Measurements from ENCODE around the gene AGAP5.
"Not testable (repeated sequence)": the region's sequence is repeated elsewhere in the genome, so short reads cannot be mapped to it uniquely, and the experiment has no call there.

The AGAP5 gene

DNA sequence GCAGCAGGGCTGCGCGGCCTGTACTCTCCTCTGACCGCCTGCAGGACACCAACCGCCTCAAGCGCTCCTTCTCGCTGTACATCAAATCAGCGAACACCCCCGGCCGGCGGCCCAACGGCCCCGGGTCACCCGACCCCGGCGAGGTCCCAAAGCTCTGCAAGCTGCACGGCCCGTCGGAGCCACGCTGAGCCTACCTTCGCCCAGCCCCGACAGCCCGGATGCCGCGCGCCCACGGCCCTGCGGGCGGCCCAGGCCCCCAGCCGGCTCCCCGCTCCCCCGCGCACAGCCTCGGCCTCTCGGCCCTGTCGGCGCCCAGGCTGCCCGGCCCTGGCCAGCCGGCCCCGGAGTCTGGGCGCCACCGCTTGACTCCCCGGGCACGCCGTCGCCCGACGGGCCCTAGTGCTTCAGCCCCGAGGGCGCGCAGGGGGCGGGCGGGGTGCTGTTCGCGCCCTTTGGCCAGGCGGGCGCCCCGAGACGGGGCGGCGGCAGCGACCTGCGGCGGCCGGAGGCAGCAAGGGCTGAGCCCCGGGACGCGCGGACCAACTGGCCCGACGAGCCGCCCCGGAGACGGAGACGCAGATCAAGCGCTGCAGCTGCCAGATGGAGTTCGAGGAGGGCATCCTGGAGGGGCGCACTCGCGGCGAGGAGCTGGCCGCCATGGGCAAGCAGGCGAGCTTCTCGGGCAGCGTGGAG, 35.2 kb upstream of the AGAP5 start:
- H3K9ac ChIP-seq (ENCODE audit: low read depth in 1 of 2, low read length in 2 of 2) = no peak overlapping the region
- no peaks in the 10 kb centered on the region for H3K27me3 ChIP-seq (ENCODE audit: control insufficient read depth in 2 of 2, insufficient read depth in 2 of 2, low read length in 2 of 2)
- H3K27ac ChIP-seq (ENCODE audit: low read depth in 2 of 2, low read length in 2 of 2) = no peak overlapping the region
- H3K9me3 ChIP-seq (ENCODE audit: control insufficient read depth in 2 of 2, low read length in 2 of 2) = no peaks in the 10 kb centered on the region
- peaks cover 0 to 10% of the 10 kb centered on the region in 2 donors for H3K36me3 ChIP-seq (ENCODE audit: control insufficient read depth in 2 of 2, insufficient read depth in 2 of 2, low read length in 2 of 2)
- H3K4me1 ChIP-seq (ENCODE audit: control insufficient read depth in 2 of 2, insufficient read depth in 2 of 2, low read length in 2 of 2) = peaks cover 0 to 5% of the 10 kb centered on the region in 2 donors
- H3K4me3 ChIP-seq (ENCODE audit: low read length in 2 of 2) = no peak overlapping the region

DNA sequence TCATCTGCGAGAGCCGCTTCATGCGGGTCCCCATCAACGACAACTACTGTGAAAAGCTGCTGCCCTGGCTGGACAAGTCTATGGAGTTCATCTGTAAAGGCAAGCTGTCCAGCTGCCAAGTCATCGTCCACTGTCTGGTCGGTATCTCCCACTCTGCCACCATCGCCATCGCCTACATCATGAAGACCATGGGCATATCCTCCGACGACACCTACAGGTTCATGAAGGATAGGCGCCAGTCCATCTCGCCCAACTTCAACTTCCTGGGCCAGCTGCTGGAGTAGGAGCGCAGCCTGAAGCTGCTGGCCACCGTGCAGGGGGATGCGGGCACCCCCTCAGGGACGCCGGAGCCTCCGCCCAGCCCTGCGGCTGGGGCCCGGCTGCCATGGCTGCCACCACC, 34.5 kb upstream of the AGAP5 start:
- Histone ChIP-seq H3K36me3 (ENCODE audit: control insufficient read depth in 2 of 2, insufficient read depth in 2 of 2, low read length in 2 of 2) (peaks cover 2 to 15% of the 10 kb centered on the region in 2 donors), H3K4me3 (ENCODE audit: low read length in 2 of 2) (no peak overlapping the region), H3K27me3 (ENCODE audit: control insufficient read depth in 2 of 2, insufficient read depth in 2 of 2, low read length in 2 of 2) (no peaks in the 10 kb centered on the region), H3K9ac (ENCODE audit: low read depth in 1 of 2, low read length in 2 of 2) (no peak overlapping the region), H3K27ac (ENCODE audit: low read depth in 2 of 2, low read length in 2 of 2) (no peak overlapping the region), H3K9me3 (ENCODE audit: control insufficient read depth in 2 of 2, low read length in 2 of 2) (no peaks in the 10 kb centered on the region), H3K4me1 (ENCODE audit: control insufficient read depth in 2 of 2, insufficient read depth in 2 of 2, low read length in 2 of 2) (peaks cover 0 to 5% of the 10 kb centered on the region in 2 donors)

DNA sequence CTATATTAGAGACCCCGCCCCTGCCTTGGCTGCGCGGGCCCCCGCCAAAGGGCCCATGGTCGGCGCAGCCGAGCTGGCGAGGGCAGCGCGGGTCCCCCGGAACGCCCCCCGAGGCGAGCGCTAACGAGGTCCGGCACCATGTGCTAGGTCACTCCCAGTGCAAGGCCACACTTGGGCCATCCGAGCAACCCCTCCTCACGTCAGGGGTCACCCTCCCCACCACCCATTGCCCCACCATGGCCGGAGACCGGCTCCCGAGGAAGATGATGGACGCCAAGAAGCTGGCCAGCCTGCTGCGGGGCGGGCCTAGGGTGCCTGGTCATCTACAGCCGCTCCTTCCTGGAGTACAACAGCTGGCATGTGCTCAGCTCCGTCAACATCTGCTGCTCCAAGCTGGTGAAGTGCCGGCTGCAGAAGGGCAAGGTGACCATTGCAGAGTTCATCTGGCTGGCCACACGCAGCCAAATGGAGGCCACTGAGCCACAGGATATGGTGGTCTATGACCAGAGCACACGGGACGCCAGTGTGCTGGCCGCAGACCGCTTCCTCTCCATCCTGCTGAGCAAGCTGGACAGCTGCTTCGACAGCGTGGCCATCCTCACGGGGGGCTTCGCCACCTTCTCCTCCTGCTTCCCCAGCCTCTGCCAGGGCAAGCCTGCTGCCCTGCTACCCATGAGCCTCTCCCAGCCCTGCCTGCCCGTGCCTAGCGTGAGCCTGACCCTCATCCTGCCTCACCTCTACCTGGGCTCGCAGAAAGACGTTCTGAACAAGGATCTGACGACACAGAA, 33.9 kb upstream of the AGAP5 start:
- Histone ChIP-seq H3K4me1 (ENCODE audit: control insufficient read depth in 2 of 2, insufficient read depth in 2 of 2, low read length in 2 of 2) (peaks cover 0 to 5% of the 10 kb centered on the region in 2 donors), H3K9me3 (ENCODE audit: control insufficient read depth in 2 of 2, low read length in 2 of 2) (no peaks in the 10 kb centered on the region), H3K4me3 (ENCODE audit: low read length in 2 of 2) (no peak overlapping the region), H3K27me3 (ENCODE audit: control insufficient read depth in 2 of 2, insufficient read depth in 2 of 2, low read length in 2 of 2) (no peaks in the 10 kb centered on the region), H3K27ac (ENCODE audit: low read depth in 2 of 2, low read length in 2 of 2) (no peak overlapping the region), H3K9ac (ENCODE audit: low read depth in 1 of 2, low read length in 2 of 2) (no peak overlapping the region), H3K36me3 (ENCODE audit: control insufficient read depth in 2 of 2, insufficient read depth in 2 of 2, low read length in 2 of 2) (peaks cover 7 to 20% of the 10 kb centered on the region in 2 donors)

DNA sequence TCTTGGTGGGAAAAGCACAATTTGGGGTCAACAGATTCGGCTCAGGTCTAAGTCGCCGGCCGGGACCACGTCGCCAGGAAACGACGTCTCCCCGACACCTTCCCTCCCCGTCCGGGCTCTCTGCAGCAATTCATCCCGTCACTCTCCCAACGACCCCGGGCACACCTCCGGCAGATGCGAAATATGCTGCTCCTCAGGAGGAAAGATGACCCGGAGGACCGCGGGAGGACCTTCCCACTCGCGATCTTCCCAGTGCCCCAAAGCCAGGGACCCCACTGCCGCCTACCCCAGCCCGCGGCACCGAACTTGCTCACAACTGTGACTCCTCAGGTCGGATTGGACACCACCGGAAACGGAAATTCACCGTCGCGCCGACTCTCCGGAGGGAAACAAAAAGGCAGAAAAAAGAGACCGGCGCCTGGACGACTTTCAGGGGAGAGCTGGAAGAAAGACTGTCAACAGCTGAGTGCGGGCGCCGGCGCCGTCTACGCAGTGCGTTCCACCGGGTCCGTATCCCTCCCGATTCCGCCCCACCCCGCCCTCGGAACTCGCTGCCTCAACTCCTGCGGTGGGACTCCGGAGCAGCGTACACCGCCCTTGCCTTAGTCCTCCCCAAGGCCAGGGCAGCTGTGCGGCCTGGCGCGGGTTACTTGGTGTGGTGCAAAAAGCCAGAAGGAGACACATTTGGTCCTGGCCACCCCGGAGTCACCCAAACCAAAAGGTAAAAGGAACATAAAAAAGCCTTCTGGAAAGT, 32.4 kb upstream of the AGAP5 start:
- no peaks in the 10 kb centered on the region for H3K27me3 ChIP-seq (ENCODE audit: control insufficient read depth in 2 of 2, insufficient read depth in 2 of 2, low read length in 2 of 2)
- H3K27ac ChIP-seq (ENCODE audit: low read depth in 2 of 2, low read length in 2 of 2) = peak overlapping the region; percentile 91 to 93
- peaks cover 0 to 5% of the 10 kb centered on the region in 2 donors for H3K4me1 ChIP-seq (ENCODE audit: control insufficient read depth in 2 of 2, insufficient read depth in 2 of 2, low read length in 2 of 2)
- H3K9me3 ChIP-seq (ENCODE audit: control insufficient read depth in 2 of 2, low read length in 2 of 2) = no peaks in the 10 kb centered on the region
- H3K36me3 ChIP-seq (ENCODE audit: control insufficient read depth in 2 of 2, insufficient read depth in 2 of 2, low read length in 2 of 2) = peaks cover 11 to 32% of the 10 kb centered on the region in 2 donors
- peak overlapping the region; percentile 93 to 94 for H3K9ac ChIP-seq (ENCODE audit: low read depth in 1 of 2, low read length in 2 of 2)
- peak overlapping the region; percentile 94 to 99 for H3K4me3 ChIP-seq (ENCODE audit: low read length in 2 of 2)

DNA sequence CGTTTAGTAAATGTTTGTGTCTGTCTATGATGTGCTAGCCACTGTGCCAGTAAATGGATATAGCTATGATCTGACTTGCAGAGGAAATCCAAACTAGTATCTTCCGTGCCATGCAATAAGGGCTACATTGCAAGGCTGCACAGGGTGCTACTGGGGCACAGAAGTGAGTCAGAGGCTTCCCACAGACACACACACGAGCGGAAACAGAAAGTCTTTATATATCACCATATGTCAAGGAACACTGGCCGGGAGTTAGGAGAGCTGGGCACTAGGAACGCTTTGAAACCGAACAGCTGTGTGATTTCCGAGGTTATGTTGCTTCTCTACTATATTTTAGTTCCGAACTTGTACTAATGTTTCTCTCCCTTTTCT, 31.9 kb upstream of the AGAP5 start:
- peak overlapping the region; percentile 91 to 93 for H3K27ac ChIP-seq (ENCODE audit: low read depth in 2 of 2, low read length in 2 of 2)
- H3K36me3 ChIP-seq (ENCODE audit: control insufficient read depth in 2 of 2, insufficient read depth in 2 of 2, low read length in 2 of 2) = peaks cover 11 to 32% of the 10 kb centered on the region in 2 donors
- H3K9ac ChIP-seq (ENCODE audit: low read depth in 1 of 2, low read length in 2 of 2) = peak overlapping the region; percentile 93 to 94
- H3K9me3 ChIP-seq (ENCODE audit: control insufficient read depth in 2 of 2, low read length in 2 of 2); H3K27me3 ChIP-seq (ENCODE audit: control insufficient read depth in 2 of 2, insufficient read depth in 2 of 2, low read length in 2 of 2); H3K4me1 ChIP-seq (ENCODE audit: control insufficient read depth in 2 of 2, insufficient read depth in 2 of 2, low read length in 2 of 2): not testable (repeated sequence)
- peak overlapping the region; percentile 94 to 99 for H3K4me3 ChIP-seq (ENCODE audit: low read length in 2 of 2)

DNA sequence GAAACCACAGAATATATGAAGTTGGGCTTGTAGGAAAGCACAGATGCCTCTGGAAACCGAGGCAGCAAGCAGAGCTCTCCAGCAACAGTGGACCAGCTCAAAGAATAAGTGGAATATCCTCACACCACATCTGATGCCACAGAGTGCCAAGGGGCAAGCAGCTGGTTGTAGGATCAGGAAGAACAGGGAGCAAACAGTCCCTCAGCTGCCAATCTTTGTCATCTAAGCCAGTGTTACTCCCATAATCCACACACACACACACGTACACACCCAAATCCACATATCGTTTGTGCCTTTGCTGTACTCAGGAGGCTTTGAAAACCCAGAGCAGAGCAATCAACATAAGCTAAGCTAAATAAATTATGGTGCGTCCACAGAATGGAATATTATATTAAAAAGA, 25.6 kb upstream of the AGAP5 start:
- Histone ChIP-seq H3K27me3 (ENCODE audit: control insufficient read depth in 2 of 2, insufficient read depth in 2 of 2, low read length in 2 of 2) (no peaks in the 10 kb centered on the region), H3K4me1 (ENCODE audit: control insufficient read depth in 2 of 2, insufficient read depth in 2 of 2, low read length in 2 of 2) (no peaks in the 10 kb centered on the region), H3K4me3 (ENCODE audit: low read length in 2 of 2) (no peak overlapping the region), H3K9me3 (ENCODE audit: control insufficient read depth in 2 of 2, low read length in 2 of 2) (no peaks in the 10 kb centered on the region), H3K9ac (ENCODE audit: low read depth in 1 of 2, low read length in 2 of 2) (no peak overlapping the region), H3K36me3 (ENCODE audit: control insufficient read depth in 2 of 2, insufficient read depth in 2 of 2, low read length in 2 of 2) (peaks cover 30 to 60% of the 10 kb centered on the region in 2 donors), H3K27ac (ENCODE audit: low read depth in 2 of 2, low read length in 2 of 2) (no peak overlapping the region)

DNA sequence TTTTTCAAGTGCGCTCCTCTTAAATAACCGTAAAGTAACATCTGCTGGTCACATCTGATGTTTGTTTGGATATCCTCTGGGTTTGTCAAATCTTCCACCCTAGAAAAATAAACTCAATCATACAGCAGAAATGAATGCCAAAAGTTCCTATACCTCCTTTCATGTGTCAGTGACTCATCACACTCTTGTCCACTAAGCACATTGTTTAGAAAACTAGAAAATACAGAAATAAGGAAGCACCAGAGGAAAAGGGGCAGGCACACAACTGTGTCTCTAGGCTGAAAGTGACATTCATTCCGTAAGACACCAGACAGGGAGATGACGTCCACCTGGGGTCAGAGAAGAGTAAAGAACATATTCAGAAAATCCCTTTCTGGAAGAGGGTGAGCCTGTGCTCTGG, 22.7 kb upstream of the AGAP5 start:
- H3K4me1 ChIP-seq (ENCODE audit: control insufficient read depth in 2 of 2, insufficient read depth in 2 of 2, low read length in 2 of 2); H3K9ac ChIP-seq (ENCODE audit: low read depth in 1 of 2, low read length in 2 of 2); H3K27me3 ChIP-seq (ENCODE audit: control insufficient read depth in 2 of 2, insufficient read depth in 2 of 2, low read length in 2 of 2); H3K27ac ChIP-seq (ENCODE audit: low read depth in 2 of 2, low read length in 2 of 2); H3K4me3 ChIP-seq (ENCODE audit: low read length in 2 of 2); H3K9me3 ChIP-seq (ENCODE audit: control insufficient read depth in 2 of 2, low read length in 2 of 2): not testable (repeated sequence)
- peaks cover 39 to 62% of the 10 kb centered on the region in 2 donors for H3K36me3 ChIP-seq (ENCODE audit: control insufficient read depth in 2 of 2, insufficient read depth in 2 of 2, low read length in 2 of 2)

DNA sequence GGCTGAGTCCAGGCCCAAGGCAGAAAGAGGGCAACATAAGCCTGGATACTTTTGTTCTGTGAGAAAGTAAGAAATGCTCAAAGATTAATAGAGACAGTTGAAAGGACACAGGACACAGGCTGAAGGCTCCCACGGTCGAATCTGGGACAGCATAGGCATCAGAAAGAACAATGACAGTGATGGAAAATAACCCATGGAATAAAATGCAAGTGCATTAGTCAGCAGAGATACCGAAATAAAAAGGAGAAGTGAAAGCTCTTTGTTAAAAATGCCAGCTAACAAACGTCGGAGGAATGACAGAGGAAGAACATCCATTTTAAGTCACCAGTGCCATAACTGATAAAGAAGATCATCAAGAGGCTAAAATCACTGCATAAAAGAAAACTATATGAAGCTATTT, 19.6 kb upstream of the AGAP5 start:
- peaks cover 38 to 58% of the 10 kb centered on the region in 2 donors for H3K36me3 ChIP-seq (ENCODE audit: control insufficient read depth in 2 of 2, insufficient read depth in 2 of 2, low read length in 2 of 2)
- H3K27ac ChIP-seq (ENCODE audit: low read depth in 2 of 2, low read length in 2 of 2) = no peak overlapping the region
- H3K27me3 ChIP-seq (ENCODE audit: control insufficient read depth in 2 of 2, insufficient read depth in 2 of 2, low read length in 2 of 2) = no peaks in the 10 kb centered on the region

DNA sequence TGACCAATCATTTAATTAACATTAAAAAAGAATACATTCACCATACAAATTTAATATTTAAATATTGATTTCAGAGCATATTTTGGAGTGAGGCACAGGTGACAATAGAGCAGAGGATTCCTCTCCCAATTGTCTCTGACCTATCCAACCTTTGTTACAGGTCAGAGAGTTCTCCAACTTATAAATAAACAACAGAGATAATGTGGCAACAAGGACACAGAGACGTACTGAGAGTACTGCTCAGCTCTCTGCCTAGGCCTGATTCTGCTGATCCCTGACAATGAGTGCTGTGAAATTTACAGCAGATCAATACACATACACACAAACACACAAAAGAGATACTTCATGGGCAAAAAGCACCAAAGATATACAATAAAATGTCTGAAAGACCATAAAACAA, 18.3 kb upstream of the AGAP5 start:
- Histone ChIP-seq H3K4me3 (ENCODE audit: low read length in 2 of 2) (no peak overlapping the region), H3K36me3 (ENCODE audit: control insufficient read depth in 2 of 2, insufficient read depth in 2 of 2, low read length in 2 of 2) (peaks cover 32 to 50% of the 10 kb centered on the region in 2 donors), H3K9ac (ENCODE audit: low read depth in 1 of 2, low read length in 2 of 2) (no peak overlapping the region), H3K4me1 (ENCODE audit: control insufficient read depth in 2 of 2, insufficient read depth in 2 of 2, low read length in 2 of 2) (no peaks in the 10 kb centered on the region), H3K27me3 (ENCODE audit: control insufficient read depth in 2 of 2, insufficient read depth in 2 of 2, low read length in 2 of 2) (no peaks in the 10 kb centered on the region), H3K27ac (ENCODE audit: low read depth in 2 of 2, low read length in 2 of 2) (no peak overlapping the region), H3K9me3 (ENCODE audit: control insufficient read depth in 2 of 2, low read length in 2 of 2) (no peaks in the 10 kb centered on the region)

More for the DNA sequence above, 19.6 kb upstream of the AGAP5 start:
- H3K9ac ChIP-seq (ENCODE audit: low read depth in 1 of 2, low read length in 2 of 2) = no peak overlapping the region
- H3K4me1 ChIP-seq (ENCODE audit: control insufficient read depth in 2 of 2, insufficient read depth in 2 of 2, low read length in 2 of 2) = no peaks in the 10 kb centered on the region
- H3K9me3 ChIP-seq (ENCODE audit: control insufficient read depth in 2 of 2, low read length in 2 of 2) = no peaks in the 10 kb centered on the region
- no peak overlapping the region for H3K4me3 ChIP-seq (ENCODE audit: low read length in 2 of 2)

All from mucosa of rectum (tissue), 2 donors.